ENCODE results near the gene FHIT.

- no peak for TF ChIP-seq POLR2A (IDR thresholded peaks at IDR 0.05; ENCODE audit: low read depth, low read length)
- TF ChIP-seq POLR2AphosphoS5 (IDR thresholded peaks at IDR 0.05; ENCODE audit: low read depth, low read length), result no peak
These were observed 79.0 kb downstream of the FHIT start for GRCh38 chr3:61172203-61172602.

All from GM12892 (cell line).